ENCODE measurements around the gene MAP3K21. TPM values are rescaled to one million over a fixed set of nuclear protein-coding genes. Genes with fewer than 3 reads are reported as not detected.

Gene MAP3K21
- total RNA-seq, 1 donor from 2014 or later: 5.4 TPM

DNA sequence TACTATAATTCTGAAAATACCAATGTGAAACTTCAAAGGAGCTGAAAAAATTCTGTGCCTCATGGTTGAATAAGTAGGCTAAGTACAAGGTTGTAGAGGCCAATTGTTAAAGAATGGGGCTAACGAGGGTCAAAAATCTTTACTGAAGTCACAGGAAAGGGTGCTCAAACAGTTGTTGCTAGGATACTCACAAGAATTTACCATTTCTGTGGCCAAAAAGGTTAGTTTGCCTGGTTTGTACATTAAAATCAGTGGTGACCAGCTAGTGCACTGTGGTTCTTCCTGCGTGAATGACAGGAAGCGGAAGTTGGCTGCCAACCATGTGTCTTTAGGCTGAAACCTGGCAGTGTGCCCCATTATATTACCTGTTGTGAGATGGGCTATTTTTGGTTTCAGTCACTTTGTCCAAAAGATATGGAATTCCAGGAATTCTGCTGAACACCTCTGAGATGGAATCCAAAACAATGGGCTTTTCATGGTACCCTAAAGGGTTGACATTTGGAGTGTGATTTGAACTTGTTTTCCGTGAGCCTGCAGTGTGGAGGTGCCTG lies 13.5 kb downstream of the MAP3K21 start:
- H3K27me3 Mint-ChIP-seq (ENCODE audit: insufficient read depth, low read depth): peaks cover 2% of the 10 kb centered on the region
- no peak overlapping the region for H3K4me3 Mint-ChIP-seq
- H4K20me1 ChIP-seq (ENCODE audit: low read depth): no peaks in the 10 kb centered on the region
- TF ChIP-seq, protein P1, sequence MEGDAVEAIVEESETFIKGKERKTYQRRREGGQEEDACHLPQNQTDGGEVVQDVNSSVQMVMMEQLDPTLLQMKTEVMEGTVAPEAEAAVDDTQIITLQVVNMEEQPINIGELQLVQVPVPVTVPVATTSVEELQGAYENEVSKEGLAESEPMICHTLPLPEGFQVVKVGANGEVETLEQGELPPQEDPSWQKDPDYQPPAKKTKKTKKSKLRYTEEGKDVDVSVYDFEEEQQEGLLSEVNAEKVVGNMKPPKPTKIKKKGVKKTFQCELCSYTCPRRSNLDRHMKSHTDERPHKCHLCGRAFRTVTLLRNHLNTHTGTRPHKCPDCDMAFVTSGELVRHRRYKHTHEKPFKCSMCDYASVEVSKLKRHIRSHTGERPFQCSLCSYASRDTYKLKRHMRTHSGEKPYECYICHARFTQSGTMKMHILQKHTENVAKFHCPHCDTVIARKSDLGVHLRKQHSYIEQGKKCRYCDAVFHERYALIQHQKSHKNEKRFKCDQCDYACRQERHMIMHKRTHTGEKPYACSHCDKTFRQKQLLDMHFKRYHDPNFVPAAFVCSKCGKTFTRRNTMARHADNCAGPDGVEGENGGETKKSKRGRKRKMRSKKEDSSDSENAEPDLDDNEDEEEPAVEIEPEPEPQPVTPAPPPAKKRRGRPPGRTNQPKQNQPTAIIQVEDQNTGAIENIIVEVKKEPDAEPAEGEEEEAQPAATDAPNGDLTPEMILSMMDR (IDR thresholded peaks at IDR 0.05): no peak
- no peak for TF ChIP-seq EZH2phosphoT487 (IDR thresholded peaks at IDR 0.05)
- TF ChIP-seq EZH2 (IDR thresholded peaks at IDR 0.05): no peak
- no peak overlapping the region for H2AFZ ChIP-seq (replicated peaks)
- H3K9me3 ChIP-seq (ENCODE audit: low read depth): no peaks in the 10 kb centered on the region
- H3K36me3 ChIP-seq: no peaks in the 10 kb centered on the region
- peaks cover 5% of the 10 kb centered on the region for H3K9me3 Mint-ChIP-seq
- H3F3A ChIP-seq (ENCODE audit: low read depth): no peaks in the 10 kb centered on the region
- H3K27ac ChIP-seq: no peak overlapping the region
- H3K79me2 ChIP-seq (ENCODE audit: low read depth): no peaks in the 10 kb centered on the region
- no peak overlapping the region for H3K9ac ChIP-seq
- DNase-seq (ENCODE audit: low spot score): no peak
- no peaks in the 10 kb centered on the region for H3K36me3 Mint-ChIP-seq
- peaks cover 34% of the 10 kb centered on the region for H3K4me1 Mint-ChIP-seq
- H3K27me3 ChIP-seq: no peaks in the 10 kb centered on the region
- no peak overlapping the region for H3K4me3 ChIP-seq
- no peak overlapping the region for H3K27ac Mint-ChIP-seq
- no peak overlapping the region for H3K4me2 ChIP-seq
- peaks cover 5% of the 10 kb centered on the region for H3K4me1 ChIP-seq

DNA sequence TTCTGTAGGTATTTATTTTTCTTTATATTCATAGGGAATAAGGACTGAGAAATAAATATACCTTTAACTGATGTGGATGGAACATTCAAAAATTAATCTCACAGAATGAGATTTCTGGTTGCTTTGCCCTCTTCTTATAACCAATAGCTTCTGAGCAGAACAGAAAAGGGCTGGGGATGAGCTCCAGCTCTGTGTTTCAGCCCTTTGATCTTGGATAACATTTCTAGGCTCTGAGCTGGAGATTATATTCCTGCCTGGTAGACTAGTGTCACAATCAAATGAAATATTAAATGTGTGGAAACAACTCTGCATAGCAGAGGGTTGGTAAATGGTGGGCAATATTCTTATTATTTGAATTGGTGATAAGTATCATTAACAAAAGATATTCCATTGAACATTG lies 14.6 kb downstream of the MAP3K21 start:
- no peak for DNase-seq (ENCODE audit: low spot score)
- no peak overlapping the region for H2AFZ ChIP-seq (replicated peaks)
- Mint-ChIP-seq H3K4me1 (peaks cover 34% of the 10 kb centered on the region), H3K9me3 (peaks cover 5% of the 10 kb centered on the region), H3K27ac (no peak overlapping the region), H3K4me3 (no peak overlapping the region), H3K27me3 (ENCODE audit: insufficient read depth, low read depth) (peaks cover 4% of the 10 kb centered on the region), H3K36me3 (no peaks in the 10 kb centered on the region)
- no peaks in the 10 kb centered on the region for H3K27me3 ChIP-seq
- no peaks in the 10 kb centered on the region for H4K20me1 ChIP-seq (ENCODE audit: low read depth)
- H3K4me3 ChIP-seq: no peak overlapping the region
- no peak overlapping the region for H3K27ac ChIP-seq
- TF ChIP-seq, protein P1 (IDR thresholded peaks at IDR 0.05): no peak
- no peak for TF ChIP-seq EZH2phosphoT487 (IDR thresholded peaks at IDR 0.05)
- TF ChIP-seq EZH2 (IDR thresholded peaks at IDR 0.05): no peak
- H3K9me3 ChIP-seq (ENCODE audit: low read depth): no peaks in the 10 kb centered on the region
- no peak overlapping the region for H3K4me2 ChIP-seq
- peaks cover 5% of the 10 kb centered on the region for H3K4me1 ChIP-seq
- no peaks in the 10 kb centered on the region for H3F3A ChIP-seq (ENCODE audit: low read depth)
- H3K36me3 ChIP-seq: no peaks in the 10 kb centered on the region
- no peaks in the 10 kb centered on the region for H3K79me2 ChIP-seq (ENCODE audit: low read depth)
- no peak overlapping the region for H3K9ac ChIP-seq

DNA sequence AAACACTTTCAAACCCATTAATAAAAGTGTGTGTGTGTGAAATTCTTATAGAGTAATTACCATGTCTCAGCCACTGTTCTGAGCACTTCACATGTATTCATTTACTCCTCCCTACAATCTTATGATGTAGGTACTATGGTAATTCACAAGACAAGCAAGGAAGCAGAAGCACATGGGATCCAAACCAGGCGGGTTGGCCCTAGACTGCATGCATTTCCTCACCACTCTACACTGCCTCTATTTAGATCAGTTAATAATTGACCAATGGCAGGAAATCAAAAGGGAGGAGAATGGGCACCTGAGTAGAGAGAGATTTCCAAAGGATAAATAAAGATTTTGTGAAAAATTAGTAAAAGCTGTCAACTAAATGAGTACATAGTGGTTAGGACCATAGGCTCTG lies 15.7 kb downstream of the MAP3K21 start:
- Histone ChIP-seq H2AFZ (replicated peaks) (no peak overlapping the region), H3K79me2 (ENCODE audit: low read depth) (no peaks in the 10 kb centered on the region), H3K27ac (no peak overlapping the region), H3K9ac (no peak overlapping the region), H3K9me3 (ENCODE audit: low read depth) (no peaks in the 10 kb centered on the region), H3K4me1 (peaks cover 5% of the 10 kb centered on the region), H3K4me2 (no peak overlapping the region), H3K27me3 (no peaks in the 10 kb centered on the region), H3K36me3 (no peaks in the 10 kb centered on the region), H3K4me3 (no peak overlapping the region), H4K20me1 (ENCODE audit: low read depth) (no peaks in the 10 kb centered on the region), H3F3A (ENCODE audit: low read depth) (no peaks in the 10 kb centered on the region)
- peaks cover 5% of the 10 kb centered on the region for H3K9me3 Mint-ChIP-seq
- no peak for DNase-seq (ENCODE audit: low spot score)
- H3K4me3 Mint-ChIP-seq: no peak overlapping the region
- no peak overlapping the region for H3K27ac Mint-ChIP-seq
- H3K27me3 Mint-ChIP-seq (ENCODE audit: insufficient read depth, low read depth): peaks cover 2% of the 10 kb centered on the region
- no peak for TF ChIP-seq EZH2 (IDR thresholded peaks at IDR 0.05)
- TF ChIP-seq, protein P1 (IDR thresholded peaks at IDR 0.05): no peak
- no peak for TF ChIP-seq EZH2phosphoT487 (IDR thresholded peaks at IDR 0.05)
- peaks cover 29% of the 10 kb centered on the region for H3K4me1 Mint-ChIP-seq
- H3K36me3 Mint-ChIP-seq: no peaks in the 10 kb centered on the region
